ENCODE data around the gene TPRN. TPM values are rescaled to one million over a fixed set of nuclear protein-coding genes. Genes with fewer than 3 reads are reported as not detected.

TPRN gene
- total and polyA plus RNA-seq, 2 of the 4 experiments (the other 2 are of a cell fraction) = 1.8 to 5.3 TPM

- Histone ChIP-seq H4K91ac (ENCODE audit: insufficient read depth, low read depth, low read length) (no peak overlapping the region), H3K36me3 (ENCODE audit: control insufficient read depth, insufficient read depth, low read length) (no peaks in the 10 kb centered on the region), H4K5ac (ENCODE audit: low read depth, low read length) (no peak overlapping the region), H3K4me3 (ENCODE audit: insufficient read depth, low read depth, low read length) (no peak overlapping the region), H3K14ac (replicated peaks; ENCODE audit: low read depth, low read length) (no peak overlapping the region), H4K20me1 (ENCODE audit: insufficient read depth, low read length) (no peaks in the 10 kb centered on the region; the same call in 1 of the 2 replicates), H3K4me2 (ENCODE audit: low read depth, low read length) (no peak overlapping the region), H3K4ac (ENCODE audit: low read depth, low read length) (no peak overlapping the region), H2BK20ac (ENCODE audit: low read depth, low read length) (no peak overlapping the region), H2AK5ac (ENCODE audit: low read depth, low read length) (no peak overlapping the region), H3K27ac (ENCODE audit: insufficient read depth, low read length) (no peak overlapping the region), H3K23ac (ENCODE audit: low read depth, low read length) (no peak overlapping the region), H2BK15ac (ENCODE audit: low read depth, low read length) (no peak overlapping the region), H2BK5ac (ENCODE audit: low read depth, low read length, poor library complexity, severe bottlenecking) (no peak overlapping the region), H3K4me1 (ENCODE audit: control insufficient read depth, insufficient read depth, low read length) (no peaks in the 10 kb centered on the region; the same call in 1 of the 2 replicates), H3K9me1 (ENCODE audit: insufficient read depth, low read length) (peaks cover 6% of the 10 kb centered on the region; the same call in 1 of the 2 replicates), H2AK9ac (replicated peaks; ENCODE audit: low read depth, low read length, poor library complexity) (no peak overlapping the region), H3K79me1 (ENCODE audit: low read depth in 1 of 2, low read length in 2 of 2) (no peaks in the 10 kb centered on the region), H3K9me3 (ENCODE audit: control insufficient read depth, insufficient read depth, low read length) (no peaks in the 10 kb centered on the region), H2BK120ac (ENCODE audit: low read depth, low read length) (no peak overlapping the region), H2AFZ (replicated peaks; ENCODE audit: low read length, poor library complexity) (no peak overlapping the region), H3K27me3 (ENCODE audit: control insufficient read depth, insufficient read depth, low read length) (peaks cover 56% of the 10 kb centered on the region), H3K9ac (ENCODE audit: low read depth, low read length) (no peak overlapping the region), H4K8ac (ENCODE audit: low read depth in 2 of 2, low read length in 2 of 2) (no peak overlapping the region), H3K56ac (ENCODE audit: extremely low read depth, insufficient read depth, low read length) (no peak overlapping the region), H3K18ac (ENCODE audit: low read depth, low read length) (no peak overlapping the region)
- DNase-seq = no peak
- ChIA-PET POLR2A (ENCODE audit: unreplicated experiment) (no interaction called here), CTCF (no interaction called here)
- no peak for ATAC-seq (ENCODE audit: low read depth)
- 63% methylated on average over 17 of the region's 24 CpGs; no CpG with 5 or more reads in 1 of the 2 experiments for WGBS, 2 experiments (ENCODE audit: extremely low coverage in 2 of 2, insufficient read length in 1 of 2)
- TF ChIP-seq MAZ (IDR thresholded peaks at IDR 0.05; ENCODE audit: borderline replicate concordance, low read depth, low read length) (no peak), POLR2A (IDR thresholded peaks at IDR 0.05; ENCODE audit: low read depth, low read length) (no peak), SMC3 (IDR thresholded peaks at IDR 0.05; ENCODE audit: low read depth, low read length) (no peak), FOS (IDR thresholded peaks at IDR 0.05; ENCODE audit: low read depth, low read length) (no peak), MAFK (IDR thresholded peaks at IDR 0.05; ENCODE audit: low read depth, low read length) (no peak), RFX5 (IDR thresholded peaks at IDR 0.05; ENCODE audit: low read depth, low read length) (no peak), CHD1 (IDR thresholded peaks at IDR 0.05; ENCODE audit: low read depth, low read length) (no peak), BHLHE40 (IDR thresholded peaks at IDR 0.05; ENCODE audit: low read depth, low read length) (no peak), NFE2L2 (IDR thresholded peaks at IDR 0.05; ENCODE audit: low read depth, low read length) (no peak), RCOR1 (IDR thresholded peaks at IDR 0.05; ENCODE audit: insufficient replicate concordance, low read length) (no peak), RAD21 (IDR thresholded peaks at IDR 0.05; ENCODE audit: low read length) (no peak)
- TF ChIP-seq, protein P1, sequence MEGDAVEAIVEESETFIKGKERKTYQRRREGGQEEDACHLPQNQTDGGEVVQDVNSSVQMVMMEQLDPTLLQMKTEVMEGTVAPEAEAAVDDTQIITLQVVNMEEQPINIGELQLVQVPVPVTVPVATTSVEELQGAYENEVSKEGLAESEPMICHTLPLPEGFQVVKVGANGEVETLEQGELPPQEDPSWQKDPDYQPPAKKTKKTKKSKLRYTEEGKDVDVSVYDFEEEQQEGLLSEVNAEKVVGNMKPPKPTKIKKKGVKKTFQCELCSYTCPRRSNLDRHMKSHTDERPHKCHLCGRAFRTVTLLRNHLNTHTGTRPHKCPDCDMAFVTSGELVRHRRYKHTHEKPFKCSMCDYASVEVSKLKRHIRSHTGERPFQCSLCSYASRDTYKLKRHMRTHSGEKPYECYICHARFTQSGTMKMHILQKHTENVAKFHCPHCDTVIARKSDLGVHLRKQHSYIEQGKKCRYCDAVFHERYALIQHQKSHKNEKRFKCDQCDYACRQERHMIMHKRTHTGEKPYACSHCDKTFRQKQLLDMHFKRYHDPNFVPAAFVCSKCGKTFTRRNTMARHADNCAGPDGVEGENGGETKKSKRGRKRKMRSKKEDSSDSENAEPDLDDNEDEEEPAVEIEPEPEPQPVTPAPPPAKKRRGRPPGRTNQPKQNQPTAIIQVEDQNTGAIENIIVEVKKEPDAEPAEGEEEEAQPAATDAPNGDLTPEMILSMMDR (conservative IDR thresholded peaks at IDR 0.05; ENCODE audit: low read depth, low read length) = no peak
- no TSS peak for BruUV-seq (replicated peaks)
- intact Hi-C loops (cut with micrococcal nuclease) = no loop called here
- in situ Hi-C loops (cut with MboI; ENCODE audit: low sequenced_read_pairs) = no loop called here
- dilution Hi-C loops (cut with HindIII; ENCODE audit: low sequenced_read_pairs, unreplicated experiment) = no loop called here
Observed at GRCh38 chr9:137141976-137142936, 58.3 kb downstream of the TPRN start.
